GM23338 (cell line): Measurements from ENCODE around the gene RHOA. TPM values are rescaled to one million over a fixed set of nuclear protein-coding genes. Genes with fewer than 3 reads are reported as not detected.

Source experiments
- ATAC-seq: fragments of 200-7000 bp; cut with Tn5 transposase; 3 replicates; pipeline ENCODE4 v1.9.1; 2020
- DNase-seq: peaks from one replicate; pipeline ENCODE4 v3.0.0-alpha.2; 2015; ENCODE audit warnings: low spot score
- H2AFZ ChIP-seq: fragments of 200-600 bp; sonication (generic); 2 replicates; pipeline ENCODE4 v1.8.0; 2016; ENCODE audit warnings: antibody characterized with exemption, mild to moderate bottlenecking, moderate library complexity
- H3F3A ChIP-seq: fragments of 200-600 bp; sonication (generic); replicated peaks from 2 replicates; pipeline ENCODE4 v1.8.0; 2017; ENCODE audit warnings: antibody characterized with exemption, mixed run types, low read depth
- H3K27ac ChIP-seq: fragments of 200-600 bp; sonication (generic); 2 replicates; pipeline ENCODE4 v1.6.1; 2016; ENCODE audit warnings: low read depth
- H3K27me3 ChIP-seq: fragments of 200-600 bp; sonication (generic); 2 replicates; pipeline ENCODE4 v1.8.0; 2016; ENCODE audit warnings: mild to moderate bottlenecking, mixed run types, moderate library complexity; ENCODE audit not compliant: insufficient read depth
- H3K36me3 ChIP-seq: fragments of 200-600 bp; sonication (generic); 2 replicates; pipeline ENCODE4 v1.8.0; 2016; ENCODE audit warnings: mild to moderate bottlenecking; ENCODE audit not compliant: insufficient read depth
- H3K4me1 ChIP-seq: fragments of 200-600 bp; sonication (generic); 2 replicates; pipeline ENCODE4 v1.8.0; 2016; ENCODE audit warnings: mild to moderate bottlenecking, moderate library complexity; ENCODE audit not compliant: insufficient read depth
- H3K4me2 ChIP-seq: fragments of 200-600 bp; sonication (generic); 2 replicates; pipeline ENCODE4 v1.7.1; 2017; ENCODE audit warnings: mixed run types
- H3K4me3 ChIP-seq: fragments of 200-600 bp; sonication (generic); 2 replicates; pipeline ENCODE4 v1.6.1; 2016; ENCODE audit warnings: mixed run types
- H3K79me2 ChIP-seq: fragments of 200-600 bp; sonication (generic); replicated peaks from 2 replicates; pipeline ENCODE4 v1.8.0; 2017; ENCODE audit warnings: mild to moderate bottlenecking; ENCODE audit not compliant: insufficient read depth
- H3K9me2 ChIP-seq: fragments of 200-600 bp; sonication (generic); 2 replicates; pipeline ENCODE4 v1.8.0; 2017; ENCODE audit not compliant: insufficient read depth
- H4K20me1 ChIP-seq: fragments of 200-600 bp; sonication (generic); replicated peaks from 2 replicates; pipeline ENCODE4 v1.8.0; 2017; ENCODE audit warnings: mild to moderate bottlenecking; ENCODE audit not compliant: insufficient read depth
- H3K27ac Mint-ChIP-seq: 2 replicates; pipeline ENCODE4 v1.8.0; 2020; ENCODE audit warnings: inconsistent platforms, mild to moderate bottlenecking, moderate library complexity, mixed read lengths
- H3K27me3 Mint-ChIP-seq: 3 replicates; pipeline ENCODE4 v1.8.0; 2022; ENCODE audit warnings: low read depth, mild to moderate bottlenecking, moderate library complexity, mixed read lengths, inconsistent platforms; ENCODE audit not compliant: insufficient read depth, poor library complexity
- H3K36me3 Mint-ChIP-seq: 3 replicates; pipeline ENCODE4 v1.8.0; 2021; ENCODE audit warnings: low read depth, mild to moderate bottlenecking, inconsistent platforms, moderate library complexity, mixed read lengths
- H3K4me1 Mint-ChIP-seq: 3 replicates; pipeline ENCODE4 v1.8.0; 2020; ENCODE audit warnings: mild to moderate bottlenecking, inconsistent platforms, mixed read lengths
- H3K4me3 Mint-ChIP-seq: 3 replicates; pipeline ENCODE4 v1.8.0; 2021; ENCODE audit warnings: moderate library complexity, mild to moderate bottlenecking, inconsistent platforms, mixed read lengths
- H3K9me3 Mint-ChIP-seq: 3 replicates; pipeline ENCODE4 v1.8.0; 2020; ENCODE audit warnings: moderate library complexity, mild to moderate bottlenecking, inconsistent platforms, mixed read lengths
- CREB1 ChIP-seq: fragments of 250-450 bp; sonication (Bioruptor Pico); IDR thresholded peaks from 2 replicates; pipeline ENCODE4 v1.5.0; 2020; ENCODE audit warnings: low read depth, mild to moderate bottlenecking, moderate library complexity
- EZH2phosphoT487 ChIP-seq: fragments of 200-600 bp; sonication (generic); IDR thresholded peaks from one replicate; pipeline ENCODE4 v1.8.1; 2018; ENCODE audit warnings: antibody characterized with exemption; ENCODE audit not compliant: unreplicated experiment
- JUNB ChIP-seq: IDR thresholded peaks from one replicate; pipeline ENCODE4 v1.6.1; 2016; ENCODE audit warnings: antibody characterized with exemption; ENCODE audit not compliant: unreplicated experiment
- NANOG ChIP-seq: IDR thresholded peaks from 2 replicates; pipeline ENCODE4 v1.6.1; 2016; ENCODE audit warnings: antibody characterized with exemption, borderline replicate concordance
- STAT1 ChIP-seq: IDR thresholded peaks from one replicate; pipeline ENCODE4 v1.6.1; 2016; ENCODE audit warnings: antibody characterized with exemption; ENCODE audit not compliant: unreplicated experiment
- ZNF331 ChIP-seq: fragments of 250-450 bp; sonication (Bioruptor Pico); IDR thresholded peaks from 2 replicates; pipeline ENCODE4 v1.5.0; 2020; ENCODE audit warnings: low read depth, mild to moderate bottlenecking, moderate library complexity
- ZNF462 ChIP-seq: fragments of 250-450 bp; sonication (Bioruptor Pico); IDR thresholded peaks from 2 replicates; pipeline ENCODE4 v1.5.0; 2020; ENCODE audit warnings: mild to moderate bottlenecking, moderate library complexity
- polyA plus RNA-seq: library from polyadenylated mRNA; unstranded; fragments of >200 nt; fragmentation: Nextera tagmentation; extraction: Ambion mirVana; gene quantifications from 2 replicates; pipeline ENCODE4 v1.2.1, GENCODE V29; 2016
- total RNA-seq: library from RNA; depleted of rRNA; stranded (reverse); fragments of >200 nt; shearing (Covaris generic); gene quantifications from 2 replicates; pipeline ENCODE4 v1.2.3, GENCODE V29; 2014
- TF ChIP-seq, protein P1 (sequence below): IDR thresholded peaks from one replicate; pipeline ENCODE4 v1.6.1; 2018; ENCODE audit warnings: antibody characterized with exemption; ENCODE audit not compliant: unreplicated experiment
- TF ChIP-seq, protein P2 (sequence below), 2 experiments: fragments of 200-600 bp in 1 of 2; sonication (generic) in 1 of 2; conservative IDR thresholded peaks; 2 replicates each; pipeline versions ENCODE4 v1.5.1 to v1.6.1; 2016 to 2017; ENCODE audit warnings: antibody characterized with exemption in 2 of 2, low read depth in 2 of 2, mild to moderate bottlenecking in 2 of 2, moderate library complexity in 1 of 2

RHOA gene
- total and polyA plus RNA-seq, 2 experiments from 2014 or later: 248 to 373 TPM

DNA sequence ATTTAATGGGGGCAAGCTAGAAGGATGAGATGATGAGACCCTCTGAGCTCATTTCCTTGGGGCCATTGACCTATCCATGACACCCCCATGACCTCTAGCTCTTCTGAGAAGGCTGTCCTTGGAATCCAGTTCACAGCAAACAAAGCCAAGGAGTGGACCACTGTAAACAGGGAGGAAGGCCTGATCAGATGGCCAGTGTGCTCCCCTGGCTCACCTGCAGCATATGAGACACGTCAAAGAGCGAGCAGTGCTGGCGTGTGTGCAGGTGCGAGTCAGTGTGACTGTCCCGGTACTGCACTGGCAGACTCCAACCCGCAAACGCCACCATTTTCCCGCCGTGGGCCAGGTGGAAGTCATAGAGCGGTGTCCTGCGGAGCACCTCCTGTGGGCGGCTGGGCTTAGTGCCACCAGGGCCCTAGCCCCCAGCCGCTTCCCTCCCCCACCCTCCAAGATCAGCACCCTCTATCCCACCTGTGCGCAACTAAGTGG lies 10.2 kb upstream of the RHOA start:
- H3K4me3 Mint-ChIP-seq: peak overlapping the region; percentile 97
- Histone ChIP-seq H3K79me2 (peaks cover 6% of the 10 kb centered on the region; the same call in 1 of the 2 replicates), H3K27me3 (no peaks in the 10 kb centered on the region), H3K4me2 (peak overlapping the region; percentile 87), H4K20me1 (no peaks in the 10 kb centered on the region), H3K36me3 (no peaks in the 10 kb centered on the region), H3F3A (peaks cover 8% of the 10 kb centered on the region), H3K4me3 (peak overlapping the region; percentile 69), H3K27ac (peak overlapping the region; percentile 89; the same call in 1 of the 2 replicates), H3K9me2 (no peaks in the 10 kb centered on the region), H3K4me1 (peaks cover 5% of the 10 kb centered on the region; the same call in 1 of the 2 replicates), H2AFZ (peak overlapping the region; percentile 74)
- H3K9me3 Mint-ChIP-seq: no peaks in the 10 kb centered on the region
- peaks cover 19% of the 10 kb centered on the region for H3K4me1 Mint-ChIP-seq
- TF ChIP-seq, protein P1, sequence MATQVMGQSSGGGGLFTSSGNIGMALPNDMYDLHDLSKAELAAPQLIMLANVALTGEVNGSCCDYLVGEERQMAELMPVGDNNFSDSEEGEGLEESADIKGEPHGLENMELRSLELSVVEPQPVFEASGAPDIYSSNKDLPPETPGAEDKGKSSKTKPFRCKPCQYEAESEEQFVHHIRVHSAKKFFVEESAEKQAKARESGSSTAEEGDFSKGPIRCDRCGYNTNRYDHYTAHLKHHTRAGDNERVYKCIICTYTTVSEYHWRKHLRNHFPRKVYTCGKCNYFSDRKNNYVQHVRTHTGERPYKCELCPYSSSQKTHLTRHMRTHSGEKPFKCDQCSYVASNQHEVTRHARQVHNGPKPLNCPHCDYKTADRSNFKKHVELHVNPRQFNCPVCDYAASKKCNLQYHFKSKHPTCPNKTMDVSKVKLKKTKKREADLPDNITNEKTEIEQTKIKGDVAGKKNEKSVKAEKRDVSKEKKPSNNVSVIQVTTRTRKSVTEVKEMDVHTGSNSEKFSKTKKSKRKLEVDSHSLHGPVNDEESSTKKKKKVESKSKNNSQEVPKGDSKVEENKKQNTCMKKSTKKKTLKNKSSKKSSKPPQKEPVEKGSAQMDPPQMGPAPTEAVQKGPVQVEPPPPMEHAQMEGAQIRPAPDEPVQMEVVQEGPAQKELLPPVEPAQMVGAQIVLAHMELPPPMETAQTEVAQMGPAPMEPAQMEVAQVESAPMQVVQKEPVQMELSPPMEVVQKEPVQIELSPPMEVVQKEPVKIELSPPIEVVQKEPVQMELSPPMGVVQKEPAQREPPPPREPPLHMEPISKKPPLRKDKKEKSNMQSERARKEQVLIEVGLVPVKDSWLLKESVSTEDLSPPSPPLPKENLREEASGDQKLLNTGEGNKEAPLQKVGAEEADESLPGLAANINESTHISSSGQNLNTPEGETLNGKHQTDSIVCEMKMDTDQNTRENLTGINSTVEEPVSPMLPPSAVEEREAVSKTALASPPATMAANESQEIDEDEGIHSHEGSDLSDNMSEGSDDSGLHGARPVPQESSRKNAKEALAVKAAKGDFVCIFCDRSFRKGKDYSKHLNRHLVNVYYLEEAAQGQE: no peak
- TF ChIP-seq, protein P2, sequence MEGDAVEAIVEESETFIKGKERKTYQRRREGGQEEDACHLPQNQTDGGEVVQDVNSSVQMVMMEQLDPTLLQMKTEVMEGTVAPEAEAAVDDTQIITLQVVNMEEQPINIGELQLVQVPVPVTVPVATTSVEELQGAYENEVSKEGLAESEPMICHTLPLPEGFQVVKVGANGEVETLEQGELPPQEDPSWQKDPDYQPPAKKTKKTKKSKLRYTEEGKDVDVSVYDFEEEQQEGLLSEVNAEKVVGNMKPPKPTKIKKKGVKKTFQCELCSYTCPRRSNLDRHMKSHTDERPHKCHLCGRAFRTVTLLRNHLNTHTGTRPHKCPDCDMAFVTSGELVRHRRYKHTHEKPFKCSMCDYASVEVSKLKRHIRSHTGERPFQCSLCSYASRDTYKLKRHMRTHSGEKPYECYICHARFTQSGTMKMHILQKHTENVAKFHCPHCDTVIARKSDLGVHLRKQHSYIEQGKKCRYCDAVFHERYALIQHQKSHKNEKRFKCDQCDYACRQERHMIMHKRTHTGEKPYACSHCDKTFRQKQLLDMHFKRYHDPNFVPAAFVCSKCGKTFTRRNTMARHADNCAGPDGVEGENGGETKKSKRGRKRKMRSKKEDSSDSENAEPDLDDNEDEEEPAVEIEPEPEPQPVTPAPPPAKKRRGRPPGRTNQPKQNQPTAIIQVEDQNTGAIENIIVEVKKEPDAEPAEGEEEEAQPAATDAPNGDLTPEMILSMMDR (conservative IDR thresholded peaks at IDR 0.05; ENCODE audit: low read depth in 2 of 2): no peak; a peak in 1 of 4 replicates
- H3K27me3 Mint-ChIP-seq: peaks cover 17% of the 10 kb centered on the region
- ATAC-seq (peak; percentile 40), DNase-seq (no peak)
- H3K27ac Mint-ChIP-seq: peak overlapping the region; percentile 97
- peaks cover 11% of the 10 kb centered on the region for H3K36me3 Mint-ChIP-seq

- Histone ChIP-seq H3K4me2 (no peak overlapping the region; the same call in 1 of the 2 replicates), H3K4me1 (peaks cover 7% of the 10 kb centered on the region), H3K9me2 (no peaks in the 10 kb centered on the region), H3K36me3 (no peaks in the 10 kb centered on the region), H3K79me2 (peaks cover 6% of the 10 kb centered on the region; the same call in 1 of the 2 replicates), H4K20me1 (no peaks in the 10 kb centered on the region), H3K27ac (no peak overlapping the region; the same call in 1 of the 2 replicates), H3K4me3 (no peak overlapping the region), H3F3A (peaks cover 14% of the 10 kb centered on the region), H3K27me3 (no peaks in the 10 kb centered on the region), H2AFZ (no peak overlapping the region)
- Mint-ChIP-seq H3K4me1 (peaks cover 20% of the 10 kb centered on the region), H3K4me3 (no peak overlapping the region), H3K27ac (peak overlapping the region; percentile 89), H3K9me3 (no peaks in the 10 kb centered on the region), H3K36me3 (peaks cover 33% of the 10 kb centered on the region), H3K27me3 (peaks cover 16% of the 10 kb centered on the region)
- DNase-seq: peak; percentile 27
- ATAC-seq: no peak
- TF ChIP-seq ZNF462 (CRISPR knock-in tag) (no peak), EZH2phosphoT487 (no peak), ZNF331 (CRISPR knock-in tag) (no peak), NANOG (no peak), CREB1 (CRISPR knock-in tag) (no peak), JUNB (no peak), STAT1 (no peak)
These were observed 5.8 kb upstream of the RHOA start for GRCh38 chr3:49417516-49418120.
